Calu3 (cell line): ENCODE measurements around the gene CCNG2. TPM values are rescaled to one million over a fixed set of nuclear protein-coding genes. Genes with fewer than 3 reads are reported as not detected.

Source experiments
- BruUV-seq: library from RNA; stranded (reverse); fragments of 400-500 nt; replicated peaks from 2 replicates; lab custom pipeline; 2021; lab: Mats Ljungman, UMichigan
- CTCF ChIA-PET: fragments of 300-600 bp; sonication (Branson Sonifier 250); formaldehyde crosslinking; loops from one replicate; lab custom pipeline; 2022; ENCODE audit warnings: antibody characterized with exemption; lab: Charles Lee
- DNase-seq: peaks from one replicate; pipeline ENCODE4 v3.0.0; 2022
- H3K27ac Mint-ChIP-seq: one replicate; pipeline ENCODE4 v1.8.0; 2022; ENCODE audit warnings: mixed read lengths; ENCODE audit not compliant: unreplicated experiment
- H3K27me3 Mint-ChIP-seq: one replicate; pipeline ENCODE4 v1.8.0; 2022; ENCODE audit warnings: mixed read lengths; ENCODE audit not compliant: unreplicated experiment
- H3K36me3 Mint-ChIP-seq: one replicate; pipeline ENCODE4 v1.8.0; 2022; ENCODE audit warnings: mild to moderate bottlenecking, moderate library complexity, mixed read lengths; ENCODE audit not compliant: insufficient read depth, unreplicated experiment
- H3K4me1 Mint-ChIP-seq: one replicate; pipeline ENCODE4 v1.8.0; 2022; ENCODE audit warnings: mild to moderate bottlenecking, low read depth, mixed read lengths; ENCODE audit not compliant: unreplicated experiment
- H3K4me3 Mint-ChIP-seq: one replicate; pipeline ENCODE4 v1.8.0; 2022; ENCODE audit warnings: mild to moderate bottlenecking, low read depth, moderate library complexity, mixed read lengths; ENCODE audit not compliant: unreplicated experiment
- H3K9me3 Mint-ChIP-seq: one replicate; pipeline ENCODE4 v1.8.0; 2022; ENCODE audit warnings: low read depth, mixed read lengths; ENCODE audit not compliant: unreplicated experiment
- CTCF ChIP-seq: fragments of 200-600 bp; IDR thresholded peaks from one replicate; pipeline ENCODE4 v1.8.0; 2022; ENCODE audit warnings: antibody characterized with exemption; ENCODE audit not compliant: unreplicated experiment
- intact Hi-C: fragments of 100-400 bp; cut with micrococcal nuclease; formaldehyde crosslinking; loops from one replicate; pipeline ENCODE4 v1.10.0; 2022; ENCODE audit not compliant: unreplicated experiment
- total RNA-seq: library from RNA; stranded (reverse); gene quantifications from 2 replicates; pipeline ENCODE4 v1.2.3, GENCODE V29; 2022

CCNG2 gene
- total RNA-seq, 1 experiment from 2014 or later = 25.2 TPM

- intact Hi-C loops = no loop called here
- DNase-seq = no peak
- Mint-ChIP-seq H3K27ac (no peak overlapping the region), H3K4me3 (no peak overlapping the region), H3K27me3 (no peaks in the 10 kb centered on the region), H3K36me3 (peaks cover 12% of the 10 kb centered on the region), H3K4me1 (no peaks in the 10 kb centered on the region), H3K9me3 (no peaks in the 10 kb centered on the region)
- CTCF ChIA-PET = no interaction called here
- BruUV-seq = no TSS peak
- no peak for TF ChIP-seq CTCF
Observed at GRCh38 chr4:77169481-77169880, 12.5 kb downstream of the CCNG2 start.

GRCh38 chr4:77170926-77171325 is 13.9 kb downstream of the CCNG2 start:
- Mint-ChIP-seq H3K4me3 (no peak overlapping the region), H3K27ac (no peak overlapping the region), H3K27me3 (no peaks in the 10 kb centered on the region), H3K4me1 (no peaks in the 10 kb centered on the region), H3K9me3 (no peaks in the 10 kb centered on the region), H3K36me3 (no peaks in the 10 kb centered on the region)
- no peak for TF ChIP-seq CTCF
- BruUV-seq = no TSS peak
- intact Hi-C loops = no loop called here
- CTCF ChIA-PET = no interaction called here
- DNase-seq = no peak

GRCh38 chr4:77172336-77172735 is 15.3 kb downstream of the CCNG2 start:
- Mint-ChIP-seq H3K36me3 (no peaks in the 10 kb centered on the region), H3K4me1 (no peaks in the 10 kb centered on the region), H3K27ac (no peak overlapping the region), H3K9me3 (no peaks in the 10 kb centered on the region), H3K27me3 (no peaks in the 10 kb centered on the region), H3K4me3 (no peak overlapping the region)
- intact Hi-C loops = no loop called here
- no peak for DNase-seq
- no peak for TF ChIP-seq CTCF
- no TSS peak for BruUV-seq
- CTCF ChIA-PET = no interaction called here

- Mint-ChIP-seq H3K27ac (no peak overlapping the region), H3K4me1 (no peaks in the 10 kb centered on the region), H3K4me3 (no peak overlapping the region), H3K36me3 (no peaks in the 10 kb centered on the region), H3K9me3 (no peaks in the 10 kb centered on the region), H3K27me3 (no peaks in the 10 kb centered on the region)
- no peak for DNase-seq
- intact Hi-C loops = no loop called here
- CTCF ChIA-PET = interaction anchor here (0.8 to 1.0 kb wide), 2 partner anchors 10 to 29 kb away, joined by 3 read pairs; no protein-coding TSS in a partner anchor
- no peak for TF ChIP-seq CTCF
- no TSS peak for BruUV-seq
Observed at GRCh38 chr4:77174426-77174825, 17.4 kb downstream of the CCNG2 start.
